ENCODE results near the gene RPS15. TPM values are rescaled to one million over a fixed set of nuclear protein-coding genes. Genes with fewer than 3 reads are reported as not detected.

Gene RPS15
- total and polyA plus RNA-seq, 9 of the 15 experiments (the other 6 are each of a cell fraction or from before 2014, with no cell fraction given) = 605 to 2,791 (median 957) TPM

- no peak for TF ChIP-seq STAG1 (CRISPR knock-in tag; IDR thresholded peaks at IDR 0.05; ENCODE audit: borderline replicate concordance)
- no peak for TF ChIP-seq IRF1 (CRISPR knock-in tag; IDR thresholded peaks at IDR 0.05; ENCODE audit: borderline replicate concordance)
- 0 out of 2 replicates have a peak, but pooled peaks have one; percentile 21 for TF ChIP-seq SUPT5H (IDR thresholded peaks at IDR 0.05)
- peak; percentile 6; the same call in 1 of the 2 replicates for TF ChIP-seq POLR2A (conservative IDR thresholded peaks at IDR 0.05)
Measured at GRCh38 chr19:1473085-1473851, 35.1 kb downstream of the RPS15 start (continued).

- Histone ChIP-seq H3K9me1 (ENCODE audit: control insufficient read depth, insufficient read depth, low read length) (no peaks in the 10 kb centered on the region), H3K79me2 (ENCODE audit: control insufficient read depth, insufficient read depth, low read length) (peaks cover 60% of the 10 kb centered on the region), H3K9ac (ENCODE audit: insufficient read depth in 1 of 2, low read depth in 2 of 2, low read length in 2 of 2) (peak overlapping the region in 1 of 2 experiments; percentile 74; a peak in 2 of 4 replicates), H3K9me3 (replicated peaks; ENCODE audit: control insufficient read depth, insufficient read depth, low read depth, low read length) (no peaks in the 10 kb centered on the region; the same call in 1 of the 2 replicates), H3K27ac (ENCODE audit: extremely low read depth, low read depth, low read length) (no peak overlapping the region), H3K27me3 (ENCODE audit: control insufficient read depth in 2 of 2, insufficient read depth in 2 of 2, low read length in 2 of 2) (no peaks in the 10 kb centered on the region), H2AFZ (ENCODE audit: low read depth, low read length) (no peak overlapping the region), H3K4me3 (no peak overlapping the region), H4K20me1 (replicated peaks; ENCODE audit: control insufficient read depth, insufficient read depth, low read length) (peaks cover 18% of the 10 kb centered on the region), H3K4me1 (replicated peaks in 1 of 2; ENCODE audit: control insufficient read depth in 2 of 2, insufficient read depth in 2 of 2, low read length in 2 of 2) (peaks cover 11 to 86% of the 10 kb centered on the region in 2 experiments), H3K36me3 (ENCODE audit: control insufficient read depth, insufficient read depth, low read length) (peaks cover 33% of the 10 kb centered on the region; the same call in 2 of the 3 replicates), H3K4me2 (ENCODE audit: insufficient read depth, low read length) (no peak overlapping the region)
- no peak for DNase-seq (ENCODE audit: extremely low read depth in 1 of 4, low spot score in 3 of 4)
- BruUV-seq (replicated peaks) = no TSS peak
- ChIA-PET POLR2A (interaction anchor here (0.6 to 2.3 kb wide), 6 partner anchors 13 to 202 kb away, joined by 3 to 10 read pairs (median 4); partner anchors contain the start of gene REEP6), CTCF (ENCODE audit: low intra/inter-chr PET ratio) (no interaction called here)
- 67% methylated on average over 22 of the region's 31 CpGs for WGBS (ENCODE audit: insufficient coverage, low coverage, missing lambda C conversion rate)
- no peak for ATAC-seq
- intact Hi-C loops (cut with micrococcal nuclease) = no loop called here
- FAIRE-seq = no peak
- in situ Hi-C loops (cut with MboI) = no loop called here
- TF ChIP-seq POLR2G (IDR thresholded peaks at IDR 0.05; ENCODE audit: low read depth, low read length) (0 out of 2 replicates have a peak, but pooled peaks have one; percentile 5), ARHGAP35 (IDR thresholded peaks at IDR 0.05; ENCODE audit: partially characterized antibody) (no peak), PURB (CRISPR knock-in tag; IDR thresholded peaks at IDR 0.05; ENCODE audit: low read depth) (no peak), NFIX (CRISPR knock-in tag; IDR thresholded peaks at IDR 0.05; ENCODE audit: low read depth) (no peak), SUPT5H (IDR thresholded peaks at IDR 0.05) (peak; percentile 24; the same call in 1 of the 2 replicates), SP1 (CRISPR knock-in tag; IDR thresholded peaks at IDR 0.05) (no peak), GATA2 (CRISPR knock-in tag; IDR thresholded peaks at IDR 0.05) (no peak), ADNP (tag; IDR thresholded peaks at IDR 0.05) (no peak), PATZ1 (CRISPR knock-in tag; IDR thresholded peaks at IDR 0.05; ENCODE audit: borderline replicate concordance) (no peak), POLR2A (conservative IDR thresholded peaks at IDR 0.05) (peak; percentile 42; the same call in 1 of the 2 replicates), RBM22 (IDR thresholded peaks at IDR 0.05; ENCODE audit: low read depth, low read length, poor library complexity, severe bottlenecking) (peak; percentile 30), CTCF (IDR thresholded peaks at IDR 0.05 in 2 of 3, conservative IDR thresholded peaks at IDR 0.05 in 1 of 3; ENCODE audit: insufficient read depth in 2 of 3, low read depth in 1 of 3, low read length in 3 of 3) (no peak)
Measured at GRCh38 chr19:1474011-1474764, 36.0 kb downstream of the RPS15 start.

Measured in K562 (cell line).